ENCODE results near the gene C17orf114.

The C17orf114 gene

GRCh38 chr17:4777969-4778760, 24.0 kb downstream of the C17orf114 start:
- Histone ChIP-seq H3K4me1 (no peaks in the 10 kb centered on the region), H3K36me3 (no peaks in the 10 kb centered on the region), H3K9me3 (no peaks in the 10 kb centered on the region), H3K4me3 (no peak overlapping the region), H3K27ac (no peak overlapping the region), H3K27me3 (peaks cover 0 to 38% of the 10 kb centered on the region in 2 donors)
- no peak for DNase-seq (ENCODE audit: low spot score in 2 of 2)
- TF ChIP-seq CTCF (IDR thresholded peaks at IDR 0.05) = no peak
- no peak for TF ChIP-seq EP300 (IDR thresholded peaks at IDR 0.05)
- 75 to 77% methylated on average over 9 of the region's 9 CpGs for WGBS, 2 donors

DNA sequence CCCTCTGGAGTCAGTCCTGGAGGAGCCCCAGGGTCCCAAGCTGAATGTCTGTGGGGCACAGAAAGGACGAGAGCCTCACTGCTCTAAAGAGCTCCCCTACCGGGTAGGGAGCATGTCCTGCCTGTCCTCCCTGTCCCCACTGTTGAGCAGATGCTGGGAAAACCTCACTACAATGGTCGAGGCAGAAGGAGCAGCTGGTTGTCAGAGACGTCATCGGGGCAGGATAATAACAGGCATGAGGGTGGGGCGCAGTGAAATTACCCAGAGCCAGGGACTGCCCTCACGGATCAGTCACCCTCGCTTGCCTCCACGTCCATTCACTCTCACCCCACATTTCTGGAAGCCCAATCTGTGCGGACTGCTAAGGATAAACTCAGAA, 29.9 kb downstream of the C17orf114 start:
- WGBS, 2 donors = 60 to 63% methylated on average over 10 of the region's 10 CpGs
- no peak for DNase-seq (ENCODE audit: low spot score in 2 of 2)
- H3K27me3 ChIP-seq = peaks cover 0 to 12% of the 10 kb centered on the region in 2 donors
- TF ChIP-seq POLR2A (IDR thresholded peaks at IDR 0.05) (no peak), EP300 (IDR thresholded peaks at IDR 0.05) (no peak), CTCF (IDR thresholded peaks at IDR 0.05) (no peak)
- H3K4me1 ChIP-seq = no peaks in the 10 kb centered on the region
- no peaks in the 10 kb centered on the region for H3K9me3 ChIP-seq
- no peaks in the 10 kb centered on the region for H3K36me3 ChIP-seq
- H3K27ac ChIP-seq = peak overlapping the region in 1 of 4 donors; percentile 10
- no peak overlapping the region for H3K4me3 ChIP-seq

DNA sequence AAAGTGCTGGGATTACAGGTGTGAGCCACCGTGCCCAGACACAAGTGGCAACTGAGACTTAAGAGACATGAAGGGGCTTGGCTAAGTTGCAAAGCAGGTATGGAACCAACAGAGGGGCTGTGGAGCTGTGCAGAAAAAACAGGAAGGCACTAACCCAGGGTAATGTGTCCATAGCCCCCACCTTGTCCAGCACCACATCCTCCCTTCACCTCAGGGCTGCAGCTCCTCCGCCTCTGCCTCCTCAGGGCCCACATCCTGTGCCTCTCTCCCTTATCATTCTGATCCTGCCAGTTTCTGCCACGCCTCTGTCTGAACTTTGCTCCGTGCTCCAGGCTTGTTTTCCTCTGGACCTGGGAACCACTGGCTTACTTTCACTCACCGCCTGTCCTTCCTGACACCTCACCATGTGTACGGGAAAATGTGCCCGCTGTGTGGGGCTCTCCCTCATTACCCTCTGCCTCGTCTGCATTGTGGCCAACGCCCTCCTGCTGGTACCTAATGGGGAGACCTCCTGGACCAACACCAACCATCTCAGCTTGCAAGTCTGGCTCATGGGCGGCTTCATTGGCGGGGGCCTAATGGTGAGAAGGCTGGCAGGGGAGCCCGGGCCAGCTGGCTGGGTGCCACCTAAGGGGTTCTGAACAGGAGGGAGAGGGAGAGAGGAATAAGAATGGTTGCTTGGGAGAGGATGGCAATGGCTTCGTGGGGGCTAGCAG, 30.5 kb downstream of the C17orf114 start, which contains the start of gene TM4SF5:
Gene TM4SF5 (plus strand): TSS at position 368 of the 716 bp plus-strand sequence. CDS start 37 bp downstream, at position 405.
- DNase-seq (ENCODE audit: low spot score in 2 of 2) = no peak
- H3K9me3 ChIP-seq = no peaks in the 10 kb centered on the region
- 65 to 71% methylated on average over 13 of the region's 13 CpGs for WGBS, 2 donors

DNA sequence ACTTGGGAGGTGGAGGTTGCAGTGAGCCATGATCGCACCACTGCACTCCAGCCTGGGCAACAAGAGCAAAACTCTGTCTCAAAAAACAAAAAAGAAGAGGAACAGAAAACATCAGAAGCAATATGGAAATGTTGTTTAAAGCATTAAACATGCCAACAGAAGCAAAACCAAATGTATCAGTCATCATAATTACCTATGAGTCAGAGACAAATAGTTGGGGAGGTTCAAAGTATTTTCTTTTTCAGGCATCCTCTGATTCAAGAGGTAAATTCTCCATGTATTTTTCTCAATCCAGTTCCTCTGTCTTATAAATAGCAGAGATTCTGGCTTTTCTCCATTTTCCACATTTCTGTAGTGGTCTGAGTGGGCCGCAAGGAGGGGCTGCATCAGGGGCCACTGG, 32.5 kb downstream of the C17orf114 start:
- Histone ChIP-seq H3K4me3 (no peak overlapping the region), H3K9me3 (no peaks in the 10 kb centered on the region), H3K27me3 (peaks cover 0 to 12% of the 10 kb centered on the region in 2 donors), H3K4me1 (no peaks in the 10 kb centered on the region), H3K27ac (no peak overlapping the region), H3K36me3 (no peaks in the 10 kb centered on the region)
- WGBS, 2 donors = 91 to 92% methylated on average over 2 of the region's 2 CpGs
- DNase-seq (ENCODE audit: low spot score in 2 of 2) = no peak
- TF ChIP-seq POLR2A (IDR thresholded peaks at IDR 0.05) = no peak
- TF ChIP-seq EP300 (IDR thresholded peaks at IDR 0.05) = no peak
- TF ChIP-seq CTCF (IDR thresholded peaks at IDR 0.05) = no peak

More for the DNA sequence above, 30.5 kb downstream of the C17orf114 start, which contains the start of gene TM4SF5:
- Histone ChIP-seq H3K4me3 (no peak within 1 kb of the TSS), H3K4me1 (no peaks in the 10 kb centered on the region), H3K36me3 (no peaks in the 10 kb centered on the region), H3K27ac (peak within 1 kb of the TSS in 1 of 4 donors; percentile 10), H3K27me3 (peaks cover 0 to 12% of the 10 kb centered on the region in 2 donors)
- TF ChIP-seq POLR2A (IDR thresholded peaks at IDR 0.05) (no peak), CTCF (IDR thresholded peaks at IDR 0.05) (no peak), EP300 (IDR thresholded peaks at IDR 0.05) (no peak)

GRCh38 chr17:4768298-4768697, 33.8 kb downstream of the C17orf114 start:
- TF ChIP-seq POLR2A (IDR thresholded peaks at IDR 0.05) = no peak
- TF ChIP-seq EP300 (IDR thresholded peaks at IDR 0.05) = no peak
- no peak for TF ChIP-seq CTCF (IDR thresholded peaks at IDR 0.05)
- H3K4me1 ChIP-seq = no peaks in the 10 kb centered on the region

More at GRCh38 chr17:4768298-4768697, 33.8 kb downstream of the C17orf114 start:
- H3K27me3 ChIP-seq = peaks cover 0 to 12% of the 10 kb centered on the region in 2 donors
- H3K9me3 ChIP-seq = no peaks in the 10 kb centered on the region
- peak overlapping the region in 1 of 4 donors; percentile 8 for H3K27ac ChIP-seq
- DNase-seq (ENCODE audit: low spot score in 2 of 2) = no peak
- 77 to 85% methylated on average over 6 of the region's 6 CpGs for WGBS, 2 donors
- H3K36me3 ChIP-seq = no peaks in the 10 kb centered on the region
- no peak overlapping the region for H3K4me3 ChIP-seq

Measured in tibial nerve (tissue), 4 donors.